Breast epithelium (tissue), 3 donors: Measurements from ENCODE around the gene USP6.

Experiments
- CTCF ChIP-seq, 3 donors: fragments of 450-650 bp; IDR thresholded peaks; one replicate each; pipeline ENCODE4 v1.5.1; 2016 to 2017; ENCODE audit warnings: antibody characterized with exemption in 3 of 3, mild to moderate bottlenecking in 3 of 3, moderate library complexity in 3 of 3
- POLR2A ChIP-seq: fragments of 450-650 bp; IDR thresholded peaks from one replicate; pipeline ENCODE4 v1.6.1; 2016; ENCODE audit warnings: antibody characterized with exemption, mild to moderate bottlenecking, moderate library complexity
- POLR2AphosphoS5 ChIP-seq, 3 donors: sonication (generic); formaldehyde crosslinking; IDR thresholded peaks; one replicate each; pipeline ENCODE4 v1.6.1; 2017; ENCODE audit warnings: antibody characterized with exemption in 3 of 3

- TF ChIP-seq POLR2A: no peak
- no peak for TF ChIP-seq POLR2AphosphoS5 (IDR thresholded peaks at IDR 0.05)
- no peak for TF ChIP-seq CTCF (IDR thresholded peaks at IDR 0.05)
Measured at GRCh38 chr17:5184288-5184687, 68.5 kb downstream of the USP6 start.
